H1 (cell line): ENCODE results near the gene GPD1L. TPM values are rescaled to one million over a fixed set of nuclear protein-coding genes. Genes with fewer than 3 reads are reported as not detected.

Source experiments
- HDAC2 ChIP-seq, 2 experiments: fragments of 300-600 bp in 1 of 2; sonication (generic) in 1 of 2; IDR thresholded peaks; 2 replicates each; pipeline ENCODE4 v1.6.1; 2011 to 2012; ENCODE audit warnings: low read depth in 2 of 2, low read length in 2 of 2, mild to moderate bottlenecking in 2 of 2, moderate library complexity in 2 of 2, borderline replicate concordance in 1 of 2, inconsistent platforms in 1 of 2
- polyA plus RNA-seq, 7 experiments: library from polyadenylated mRNA; depleted of rRNA in 3 of 7; stranded (reverse) in 5 of 7; unstranded in 2 of 7; fragments of >200 nt in 5 of 7; fragments of 200-250 nt in 2 of 7; gene quantifications; 1 replicate in 5 of 7; 2 replicates in 1 of 7; 4 replicates in 1 of 7; pipeline versions ENCODE4 v1.2.1 to v1.2.3, GENCODE V29; 2011 to 2013; ENCODE audit warnings: missing spikeins in 2 of 7, mixed read lengths in 2 of 7
- total RNA-seq: library from RNA; stranded (reverse); fragmentation: NEBNext Ultra II Directional; extraction: Animal tissue kit (Norgen Biotek cat#: 25700); gene quantifications from 2 replicates; pipeline ENCODE4 v1.2.1, GENCODE V29; 2021
- TF ChIP-seq, protein P1 (sequence below), 3 experiments: IDR thresholded peaks; 1 replicate in 2 of 3; 2 replicates in 1 of 3; pipeline versions ENCODE4 v1.5.1 to v1.6.1; 2011; ENCODE audit warnings: low read length in 3 of 3, mild to moderate bottlenecking in 3 of 3, inconsistent platforms in 2 of 3, low read depth in 1 of 3, moderate library complexity in 1 of 3; ENCODE audit not compliant: insufficient read depth in 1 of 3; ENCODE audit errors: control extremely low read depth in 1 of 3

GPD1L gene
- total and polyA plus RNA-seq, 2 of the 8 experiments (the other 6 are each of a cell fraction or from before 2014, with no cell fraction given) = 2.4 to 8.4 TPM

DNA sequence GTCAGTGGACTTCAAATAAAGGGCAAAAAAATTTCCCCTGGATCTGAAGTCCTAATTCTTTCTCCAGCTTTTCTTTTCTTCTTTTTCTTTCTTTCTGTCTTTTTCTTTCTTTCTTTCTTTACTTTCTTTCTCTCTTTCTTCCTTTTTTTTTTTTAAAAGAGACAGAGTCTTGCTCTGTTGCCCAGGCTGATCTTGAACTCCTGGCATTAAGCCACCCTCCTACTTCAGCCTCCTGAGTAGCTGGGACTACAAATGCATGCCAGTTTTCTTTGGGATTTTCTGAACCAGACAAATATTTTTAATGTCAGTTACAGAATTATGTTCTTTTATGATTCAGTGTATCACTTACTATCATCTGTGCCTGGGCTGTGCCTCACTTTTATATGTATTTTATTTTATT lies 86.7 kb downstream of the GPD1L start (continued):
- TF ChIP-seq, protein P1, sequence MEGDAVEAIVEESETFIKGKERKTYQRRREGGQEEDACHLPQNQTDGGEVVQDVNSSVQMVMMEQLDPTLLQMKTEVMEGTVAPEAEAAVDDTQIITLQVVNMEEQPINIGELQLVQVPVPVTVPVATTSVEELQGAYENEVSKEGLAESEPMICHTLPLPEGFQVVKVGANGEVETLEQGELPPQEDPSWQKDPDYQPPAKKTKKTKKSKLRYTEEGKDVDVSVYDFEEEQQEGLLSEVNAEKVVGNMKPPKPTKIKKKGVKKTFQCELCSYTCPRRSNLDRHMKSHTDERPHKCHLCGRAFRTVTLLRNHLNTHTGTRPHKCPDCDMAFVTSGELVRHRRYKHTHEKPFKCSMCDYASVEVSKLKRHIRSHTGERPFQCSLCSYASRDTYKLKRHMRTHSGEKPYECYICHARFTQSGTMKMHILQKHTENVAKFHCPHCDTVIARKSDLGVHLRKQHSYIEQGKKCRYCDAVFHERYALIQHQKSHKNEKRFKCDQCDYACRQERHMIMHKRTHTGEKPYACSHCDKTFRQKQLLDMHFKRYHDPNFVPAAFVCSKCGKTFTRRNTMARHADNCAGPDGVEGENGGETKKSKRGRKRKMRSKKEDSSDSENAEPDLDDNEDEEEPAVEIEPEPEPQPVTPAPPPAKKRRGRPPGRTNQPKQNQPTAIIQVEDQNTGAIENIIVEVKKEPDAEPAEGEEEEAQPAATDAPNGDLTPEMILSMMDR (IDR thresholded peaks at IDR 0.05; ENCODE audit: control extremely low read depth in 1 of 3, insufficient read depth in 1 of 3, low read depth in 1 of 3, low read length in 3 of 3) = no peak
- no peak for TF ChIP-seq HDAC2 (IDR thresholded peaks at IDR 0.05; ENCODE audit: borderline replicate concordance in 1 of 2, low read depth in 2 of 2, low read length in 2 of 2)
